HepG2 (cell line): ENCODE data around the gene AJM1. TPM values are rescaled to one million over a fixed set of nuclear protein-coding genes. Genes with fewer than 3 reads are reported as not detected.

Source experiments
- ARNTL ChIP-seq: sonication (generic); formaldehyde crosslinking; IDR thresholded peaks from 2 replicates; pipeline ENCODE4 v1.4.0; 2020; ENCODE audit warnings: mild to moderate bottlenecking, missing genetic modification reagents
- ELF3 ChIP-seq: IDR thresholded peaks from 2 replicates; pipeline ENCODE4 v1.6.1; 2016; ENCODE audit warnings: missing genetic modification reagents, missing compliant biosample characterization
- GABPB1 ChIP-seq: IDR thresholded peaks from 2 replicates; pipeline ENCODE4 v1.6.1; 2016; ENCODE audit warnings: mild to moderate bottlenecking, missing genetic modification reagents, moderate library complexity, missing compliant biosample characterization
- HDAC2 ChIP-seq: sonication (generic); formaldehyde crosslinking; IDR thresholded peaks from 2 replicates; pipeline ENCODE4 v1.4.0; 2020; ENCODE audit warnings: missing genetic modification reagents
- HOXA3 ChIP-seq: sonication (generic); formaldehyde crosslinking; IDR thresholded peaks from 2 replicates; pipeline ENCODE4 v1.5.0; 2020; ENCODE audit warnings: missing genetic modification reagents
- HOXA7 ChIP-seq: sonication (generic); formaldehyde crosslinking; IDR thresholded peaks from 2 replicates; pipeline ENCODE4 v1.8.1; 2022; ENCODE audit warnings: mild to moderate bottlenecking, missing genetic modification reagents, moderate library complexity
- IRF2 ChIP-seq: IDR thresholded peaks from 2 replicates; pipeline ENCODE4 v1.6.1; 2018; ENCODE audit warnings: missing genetic modification reagents, missing compliant biosample characterization
- KMT2A ChIP-seq: sonication (generic); formaldehyde crosslinking; IDR thresholded peaks from 2 replicates; pipeline ENCODE4 v1.4.0; 2020; ENCODE audit warnings: missing genetic modification reagents
- LCORL ChIP-seq, 2 experiments: fragments of 450-650 bp in 1 of 2; sonication (generic) in 1 of 2; formaldehyde crosslinking in 1 of 2; IDR thresholded peaks; 2 replicates each; pipeline versions ENCODE4 v1.5.0 to v1.6.1; 2017 to 2020; ENCODE audit warnings: antibody characterized with exemption in 1 of 2, missing genetic modification reagents in 1 of 2
- RBM39 ChIP-seq: fragments of 200-400 bp; formaldehyde crosslinking; IDR thresholded peaks from one replicate; pipeline ENCODE4 v1.6.1; 2018; ENCODE audit warnings: antibody characterized with exemption, mild to moderate bottlenecking, low read depth, low read length; ENCODE audit not compliant: poor library complexity, severe bottlenecking
- TFE3 ChIP-seq: IDR thresholded peaks from 2 replicates; pipeline ENCODE4 v1.6.1; 2016
- ZBTB40 ChIP-seq, 2 experiments: fragments of 450-650 bp in 1 of 2; sonication (generic) in 1 of 2; formaldehyde crosslinking in 1 of 2; IDR thresholded peaks; 2 replicates each; pipeline versions ENCODE4 v1.6.1 to v1.8.0; 2016 to 2022; ENCODE audit warnings: antibody characterized with exemption in 1 of 2, mild to moderate bottlenecking in 1 of 2, missing genetic modification reagents in 1 of 2
- ZMYM3 ChIP-seq: sonication (generic); formaldehyde crosslinking; IDR thresholded peaks from 2 replicates; pipeline ENCODE4 v1.5.1; 2020; ENCODE audit warnings: mild to moderate bottlenecking, missing genetic modification reagents
- ZNF292 ChIP-seq: sonication (generic); formaldehyde crosslinking; IDR thresholded peaks from 2 replicates; pipeline ENCODE4 v1.8.1; 2022; ENCODE audit warnings: mild to moderate bottlenecking, low read depth, missing genetic modification reagents, borderline replicate concordance
- ZNF580 ChIP-seq: IDR thresholded peaks from 2 replicates; pipeline ENCODE4 v1.6.1; 2016; ENCODE audit warnings: low read depth, borderline replicate concordance
- ZNF724P ChIP-seq: sonication (generic); formaldehyde crosslinking; IDR thresholded peaks from 2 replicates; pipeline ENCODE4 v1.8.0; 2022; ENCODE audit warnings: missing genetic modification reagents, borderline replicate concordance
- ZNF775 ChIP-seq: sonication (generic); formaldehyde crosslinking; IDR thresholded peaks from 2 replicates; pipeline ENCODE4 v1.4.0; 2020; ENCODE audit warnings: missing genetic modification reagents, mild to moderate bottlenecking, moderate library complexity, borderline replicate concordance
- polyA plus RNA-seq, 8 experiments: library from polyadenylated mRNA; depleted of rRNA in 3 of 8; stranded (reverse) in 7 of 8; unstranded in 1 of 8; fragments of >200 nt; fragmentation: Illumina TruSeq in 4 of 8; extraction: Trizol in 4 of 8; gene quantifications; 2 replicates each; pipeline versions ENCODE4 v1.2.1 to v1.2.3, GENCODE V29; 2011 to 2016; ENCODE audit warnings: low read depth in 4 of 8, missing spikeins in 1 of 8, mixed read lengths in 1 of 8; ENCODE audit not compliant: insufficient read depth in 1 of 8
- total RNA-seq, 5 experiments: library from RNA; depleted of rRNA; stranded (reverse); fragments of >200 nt; fragmentation: Illumina TruSeq; extraction: Trizol; gene quantifications; 2 replicates each; pipeline ENCODE4 v1.2.3, GENCODE V29; 2016; ENCODE audit warnings: low read depth in 1 of 5

AJM1 gene
- total and polyA plus RNA-seq, 2 of the 13 experiments (the other 11 are each of a cell fraction or from before 2014, with no cell fraction given): 1.1 to 1.2 TPM

GRCh38 chr9:136849038-136849959 lies 7.0 kb downstream of the AJM1 start, which contains the start of gene PHPT1 (continued):
- TF ChIP-seq TFE3 (CRISPR knock-in tag) (peak; percentile 36; the same call in 1 of the 2 replicates), GABPB1 (CRISPR knock-in tag) (peak; percentile 79), ELF3 (CRISPR knock-in tag) (peak; percentile 67), HOXA3 (CRISPR knock-in tag) (peak; percentile 77), ZMYM3 (CRISPR knock-in tag) (peak; percentile 34; the same call in 1 of the 2 replicates), HDAC2 (CRISPR knock-in tag) (peak; percentile 27), ZBTB40 (IDR thresholded peaks at IDR 0.05) (no peak), ZBTB40 (CRISPR knock-in tag; IDR thresholded peaks at IDR 0.05) (0 out of 2 replicates have a peak, but pooled peaks have one; percentile 33), ARNTL (peak; percentile 56), ZNF580 (CRISPR knock-in tag) (peak; percentile 40; the same call in 1 of the 2 replicates), IRF2 (CRISPR knock-in tag) (no peak; the same call in 1 of the 2 replicates), KMT2A (CRISPR knock-in tag) (no peak), LCORL (IDR thresholded peaks at IDR 0.05) (no peak), LCORL (CRISPR knock-in tag; IDR thresholded peaks at IDR 0.05) (peak; percentile 55; the same call in 1 of the 2 replicates), ZNF775 (CRISPR knock-in tag) (0 out of 2 replicates have a peak, but pooled peaks have one; percentile 32), ZNF724P (CRISPR knock-in tag) (no peak), ZNF292 (CRISPR knock-in tag) (no peak), RBM39 (peak; percentile 67), HOXA7 (CRISPR knock-in tag) (0 out of 2 replicates have a peak, but pooled peaks have one; percentile 20)
